Suprapubic skin (tissue), 4 donors: ENCODE measurements around the gene KLC3. TPM values are rescaled to one million over a fixed set of nuclear protein-coding genes. Genes with fewer than 3 reads are reported as not detected.

Experiments used
- DNase-seq, 2 donors: peaks; one replicate each; pipeline ENCODE4 v3.0.0-alpha.2; 2019; ENCODE audit warnings: low spot score in 2 of 2
- H3K27ac ChIP-seq: fragments of 200-600 bp; sonication (generic); one replicate; pipeline ENCODE4 v1.5.1; 2019
- H3K27me3 ChIP-seq: fragments of 200-600 bp; sonication (generic); one replicate; pipeline ENCODE4 v1.5.1; 2019
- H3K36me3 ChIP-seq: fragments of 200-600 bp; sonication (generic); one replicate; pipeline ENCODE4 v1.5.1; 2019
- H3K4me1 ChIP-seq: fragments of 200-600 bp; sonication (generic); one replicate; pipeline ENCODE4 v1.5.1; 2019
- H3K4me3 ChIP-seq: fragments of 200-600 bp; sonication (generic); one replicate; pipeline ENCODE4 v1.5.1; 2019; ENCODE audit warnings: mild to moderate bottlenecking
- H3K9me3 ChIP-seq: fragments of 200-600 bp; sonication (generic); one replicate; pipeline ENCODE4 v1.5.1; 2019
- EP300 ChIP-seq: sonication (generic); formaldehyde crosslinking; IDR thresholded peaks from one replicate; pipeline ENCODE4 v1.6.1; 2017; ENCODE audit warnings: antibody characterized with exemption
- POLR2A ChIP-seq, 2 donors: fragments of 450-650 bp; IDR thresholded peaks; one replicate each; pipeline ENCODE4 v1.6.1; 2017; ENCODE audit warnings: antibody characterized with exemption in 2 of 2, mild to moderate bottlenecking in 2 of 2, moderate library complexity in 2 of 2
- POLR2AphosphoS5 ChIP-seq, 3 donors: sonication (generic); formaldehyde crosslinking; IDR thresholded peaks; one replicate each; pipeline ENCODE4 v1.6.1; 2017; ENCODE audit warnings: antibody characterized with exemption in 3 of 3
- WGBS: methylation state at CpG from one replicate; pipeline ENCODE4 v1.1.5; 2018; 5-methylcytosine and 5-hydroxymethylcytosine counted together
- total RNA-seq, 4 donors: library from RNA; depleted of rRNA; stranded (reverse); fragments of >200 nt; gene quantifications; one replicate each; pipeline ENCODE4 v1.1.0, GENCODE V29; 2016
- TF ChIP-seq, protein P1 (sequence below), 2 donors: fragments of 200-600 bp in 1 of 2; fragments of 450-650 bp in 1 of 2; sonication (generic) in 1 of 2; IDR thresholded peaks; one replicate each; pipeline ENCODE4 v1.5.1; 2016 to 2019; ENCODE audit warnings: antibody characterized with exemption in 2 of 2, mild to moderate bottlenecking in 1 of 2, moderate library complexity in 1 of 2

KLC3 gene
- total RNA-seq, 4 donors from 2014 or later: 73.4 to 132 (median 109) TPM

DNA sequence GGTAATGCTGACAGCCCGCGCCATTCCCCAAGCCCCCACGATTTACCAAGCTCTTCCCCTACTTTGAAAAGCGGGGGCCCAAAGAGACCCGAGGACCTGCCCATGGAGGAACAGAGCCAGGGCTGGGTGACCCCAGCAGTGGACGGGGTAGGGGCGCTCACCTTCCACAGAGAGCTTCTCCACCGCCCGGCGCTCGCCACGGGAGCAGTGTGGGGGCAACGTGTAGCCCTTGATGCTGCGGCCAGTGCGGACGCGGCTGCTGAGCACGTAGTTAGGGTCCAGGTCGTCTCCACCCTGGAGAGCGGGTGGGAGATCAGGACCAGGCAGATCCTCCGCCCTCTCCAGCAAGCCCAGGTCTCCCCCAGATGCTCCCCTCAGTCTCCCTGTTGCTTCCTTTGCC lies 25.2 kb upstream of the KLC3 start:
- Histone ChIP-seq H3K9me3 (no peaks in the 10 kb centered on the region), H3K27ac (no peak overlapping the region), H3K27me3 (peaks cover 31% of the 10 kb centered on the region), H3K36me3 (no peaks in the 10 kb centered on the region), H3K4me3 (no peak overlapping the region), H3K4me1 (no peaks in the 10 kb centered on the region)
- DNase-seq: no peak
- WGBS: 78% methylated on average over 7 of the region's 21 CpGs
- TF ChIP-seq, protein P1, sequence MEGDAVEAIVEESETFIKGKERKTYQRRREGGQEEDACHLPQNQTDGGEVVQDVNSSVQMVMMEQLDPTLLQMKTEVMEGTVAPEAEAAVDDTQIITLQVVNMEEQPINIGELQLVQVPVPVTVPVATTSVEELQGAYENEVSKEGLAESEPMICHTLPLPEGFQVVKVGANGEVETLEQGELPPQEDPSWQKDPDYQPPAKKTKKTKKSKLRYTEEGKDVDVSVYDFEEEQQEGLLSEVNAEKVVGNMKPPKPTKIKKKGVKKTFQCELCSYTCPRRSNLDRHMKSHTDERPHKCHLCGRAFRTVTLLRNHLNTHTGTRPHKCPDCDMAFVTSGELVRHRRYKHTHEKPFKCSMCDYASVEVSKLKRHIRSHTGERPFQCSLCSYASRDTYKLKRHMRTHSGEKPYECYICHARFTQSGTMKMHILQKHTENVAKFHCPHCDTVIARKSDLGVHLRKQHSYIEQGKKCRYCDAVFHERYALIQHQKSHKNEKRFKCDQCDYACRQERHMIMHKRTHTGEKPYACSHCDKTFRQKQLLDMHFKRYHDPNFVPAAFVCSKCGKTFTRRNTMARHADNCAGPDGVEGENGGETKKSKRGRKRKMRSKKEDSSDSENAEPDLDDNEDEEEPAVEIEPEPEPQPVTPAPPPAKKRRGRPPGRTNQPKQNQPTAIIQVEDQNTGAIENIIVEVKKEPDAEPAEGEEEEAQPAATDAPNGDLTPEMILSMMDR (IDR thresholded peaks at IDR 0.05): no peak

DNA sequence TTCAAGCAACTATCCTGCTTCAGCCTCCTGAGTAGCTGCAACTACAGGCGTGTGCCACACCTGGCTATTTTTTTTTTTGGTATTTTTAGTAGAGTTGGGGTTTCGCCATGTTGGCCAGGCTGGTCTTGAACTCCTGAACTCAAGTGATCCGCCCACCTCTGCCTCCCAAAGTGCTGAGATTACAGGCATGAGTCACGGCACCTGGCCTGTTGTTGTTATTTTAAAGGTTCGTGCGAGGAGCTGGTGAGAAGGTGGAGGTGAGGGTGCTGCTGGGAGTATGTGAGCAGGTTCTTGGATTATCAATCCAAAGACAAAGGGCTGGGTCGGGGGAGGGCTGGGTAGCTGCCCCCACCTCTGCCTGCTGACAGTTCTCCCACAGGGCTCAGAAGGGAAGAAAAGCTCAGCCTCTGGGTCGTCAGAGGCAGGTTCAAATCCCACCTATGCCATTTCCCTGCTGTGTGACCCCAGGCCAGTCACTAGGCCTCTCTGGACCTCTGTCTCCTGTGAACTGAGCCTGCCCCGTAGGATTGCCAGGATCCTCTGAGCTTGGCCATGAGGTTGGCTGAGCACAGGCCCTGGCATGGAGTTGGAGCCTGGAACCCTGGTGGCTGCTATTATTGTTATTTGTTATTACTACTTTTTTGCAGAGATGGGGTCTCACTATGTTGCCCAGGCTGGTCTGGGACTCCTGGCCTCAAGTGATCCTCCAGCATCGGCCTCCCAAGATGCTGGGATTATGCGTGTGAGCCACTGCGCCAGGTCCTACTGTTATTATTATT lies 19.4 kb upstream of the KLC3 start:
- no peak overlapping the region for H3K4me3 ChIP-seq
- 75% methylated on average over 11 of the region's 12 CpGs for WGBS
- no peaks in the 10 kb centered on the region for H3K36me3 ChIP-seq
- H3K9me3 ChIP-seq: no peaks in the 10 kb centered on the region
- H3K27me3 ChIP-seq: peaks cover 53% of the 10 kb centered on the region
- H3K27ac ChIP-seq: no peak overlapping the region
- no peak for TF ChIP-seq POLR2A (IDR thresholded peaks at IDR 0.05)
- TF ChIP-seq, protein P1 (IDR thresholded peaks at IDR 0.05): no peak
- no peak for TF ChIP-seq POLR2AphosphoS5 (IDR thresholded peaks at IDR 0.05)
- TF ChIP-seq EP300: no peak
- H3K4me1 ChIP-seq: peaks cover 12% of the 10 kb centered on the region
- DNase-seq: no peak

DNA sequence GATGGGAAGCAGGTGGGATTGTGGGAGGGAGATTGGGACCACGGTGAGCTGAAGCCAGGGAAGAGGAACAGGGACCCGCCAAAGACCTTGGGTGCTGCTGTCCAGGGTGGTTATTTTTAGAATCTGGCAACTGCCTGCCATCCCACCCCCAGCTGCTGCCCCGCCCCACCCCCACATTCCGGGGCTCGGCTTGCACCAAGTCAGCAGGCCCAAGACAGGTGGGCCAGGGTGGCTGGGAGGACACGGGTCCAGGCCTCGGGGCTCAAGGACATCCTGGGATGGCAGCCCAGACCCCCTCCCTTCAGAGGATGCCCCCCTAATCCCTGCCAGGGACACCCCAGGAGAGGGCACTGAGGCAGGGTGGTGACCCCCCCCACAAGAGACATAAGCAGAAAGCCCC lies 18.7 kb upstream of the KLC3 start:
- DNase-seq: no peak
- H3K27ac ChIP-seq: no peak overlapping the region
- H3K4me1 ChIP-seq: peaks cover 14% of the 10 kb centered on the region
- 45% methylated on average over 2 of the region's 7 CpGs for WGBS
- no peaks in the 10 kb centered on the region for H3K9me3 ChIP-seq
- no peaks in the 10 kb centered on the region for H3K36me3 ChIP-seq
- no peak overlapping the region for H3K4me3 ChIP-seq
- H3K27me3 ChIP-seq: peaks cover 50% of the 10 kb centered on the region
- TF ChIP-seq, protein P1 (IDR thresholded peaks at IDR 0.05): no peak
- TF ChIP-seq POLR2AphosphoS5 (IDR thresholded peaks at IDR 0.05): no peak
- no peak for TF ChIP-seq EP300
- no peak for TF ChIP-seq POLR2A (IDR thresholded peaks at IDR 0.05)

DNA sequence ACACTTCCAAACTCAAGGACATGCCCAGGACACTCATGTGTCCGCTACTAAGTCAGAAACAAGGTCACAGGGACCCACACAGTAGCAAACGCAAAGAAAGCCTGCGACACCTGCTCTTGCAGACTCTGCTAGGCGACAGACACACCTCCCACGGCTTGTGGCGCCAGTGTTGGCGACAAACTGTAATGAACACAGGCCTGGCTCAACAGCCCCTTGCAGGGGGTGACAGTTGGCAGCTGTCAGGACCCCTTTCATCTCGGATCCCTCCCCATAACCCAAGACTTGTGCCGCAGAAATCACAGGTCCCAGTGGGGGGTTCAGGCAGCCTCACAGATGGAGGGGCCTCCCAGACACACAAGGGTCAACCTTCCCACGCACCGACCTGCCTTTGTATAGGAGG lies 18.2 kb upstream of the KLC3 start:
- DNase-seq: no peak
- Histone ChIP-seq H3K4me1 (peaks cover 14% of the 10 kb centered on the region), H3K27me3 (peaks cover 50% of the 10 kb centered on the region), H3K4me3 (no peak overlapping the region), H3K36me3 (no peaks in the 10 kb centered on the region), H3K9me3 (no peaks in the 10 kb centered on the region), H3K27ac (no peak overlapping the region)
- no peak for TF ChIP-seq POLR2AphosphoS5 (IDR thresholded peaks at IDR 0.05)
- no peak for TF ChIP-seq EP300
- TF ChIP-seq, protein P1 (IDR thresholded peaks at IDR 0.05): no peak
- no peak for TF ChIP-seq POLR2A (IDR thresholded peaks at IDR 0.05)
- WGBS: no CpG with 5 or more reads among the region's 11 CpGs

DNA sequence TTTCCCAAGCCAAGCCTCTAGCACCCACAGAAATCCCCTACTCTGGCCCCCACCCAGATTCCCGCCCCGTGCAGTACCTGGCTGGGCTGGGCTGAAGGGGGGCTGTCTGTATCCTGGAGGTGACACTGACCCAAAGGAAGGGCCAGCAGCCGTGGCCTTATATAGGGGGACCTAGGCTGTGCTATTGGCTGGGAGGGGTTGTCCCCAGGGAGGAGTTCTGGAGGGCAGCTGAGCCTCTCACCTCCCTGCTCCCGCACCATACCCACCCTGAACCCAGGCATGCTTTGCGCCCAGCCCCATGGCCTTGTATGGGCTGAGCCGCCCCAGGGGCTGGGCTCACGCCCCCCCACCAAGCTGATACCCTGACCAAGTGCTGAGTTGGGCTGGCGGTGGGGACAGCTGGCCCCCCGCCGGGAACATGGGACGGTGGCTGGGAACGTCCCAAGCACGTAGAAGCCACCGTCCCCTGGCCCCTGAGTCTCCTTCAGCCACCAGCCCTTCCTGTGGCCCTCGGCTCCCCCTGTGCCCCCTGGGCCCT lies 17.7 kb upstream of the KLC3 start, which contains the start of gene CKM:
TSS of gene CKM (minus strand) at position 132 of the 538 bp plus-strand sequence. CDS start 3,162 bp downstream, outside the sequence.
- DNase-seq: no peak
- H3K9me3 ChIP-seq: no peaks in the 10 kb centered on the region
- H3K27ac ChIP-seq: no peak within 1 kb of the TSS
- H3K4me1 ChIP-seq: peaks cover 14% of the 10 kb centered on the region
- no CpG with 5 or more reads among the region's 15 CpGs for WGBS
- TF ChIP-seq EP300 (no peak), POLR2A (IDR thresholded peaks at IDR 0.05) (no peak), POLR2AphosphoS5 (IDR thresholded peaks at IDR 0.05) (no peak)
- TF ChIP-seq, protein P1 (IDR thresholded peaks at IDR 0.05): no peak
- H3K4me3 ChIP-seq: peak within 1 kb of the TSS; percentile 27
- H3K27me3 ChIP-seq: peaks cover 50% of the 10 kb centered on the region
- no peaks in the 10 kb centered on the region for H3K36me3 ChIP-seq
